Muscle layer of colon (tissue), 2 donors: Measurements from ENCODE around the gene MYO18A.
A peak's percentile ranks its signal among the peaks of the same experiment; 100 is the strongest.
"Not testable (repeated sequence)": the region's sequence is repeated elsewhere in the genome, so short reads cannot be mapped to it uniquely, and the experiment has no call there.

Experiments used
- H3K27ac ChIP-seq: one replicate; pipeline ENCODE4 v1.7.0; 2013; ENCODE audit warnings: low read depth, mild to moderate bottlenecking, low read length, moderate library complexity
- H3K27me3 ChIP-seq, 2 donors: one replicate each; pipeline ENCODE4 v1.7.0; 2013; ENCODE audit warnings: low read length in 2 of 2, mild to moderate bottlenecking in 2 of 2; ENCODE audit not compliant: insufficient read depth in 2 of 2, control insufficient read depth in 1 of 2
- H3K36me3 ChIP-seq: one replicate; pipeline ENCODE4 v1.7.0; 2013; ENCODE audit warnings: mild to moderate bottlenecking, low read length; ENCODE audit not compliant: insufficient read depth
- H3K4me1 ChIP-seq: one replicate; pipeline ENCODE4 v1.7.0; 2013; ENCODE audit warnings: mild to moderate bottlenecking, low read length; ENCODE audit not compliant: insufficient read depth
- H3K4me3 ChIP-seq, 2 donors: one replicate each; pipeline ENCODE4 v1.7.0; 2013; ENCODE audit warnings: low read length in 2 of 2, low read depth in 1 of 2, mild to moderate bottlenecking in 1 of 2, moderate library complexity in 1 of 2
- H3K9ac ChIP-seq: one replicate; pipeline ENCODE4 v1.7.0; 2013; ENCODE audit warnings: low read length
- H3K9me3 ChIP-seq: one replicate; pipeline ENCODE4 v1.7.0; 2013; ENCODE audit warnings: mild to moderate bottlenecking, low read length
- donor health status: abdominal sarcoma.
- donor health status: Adenocarcinoma of cecum.

The MYO18A gene

GRCh38 chr17:29154516-29155226 lies 25.5 kb downstream of the MYO18A start:
- Histone ChIP-seq H3K9ac (no peak overlapping the region), H3K36me3 (peaks cover 4% of the 10 kb centered on the region), H3K27me3 (no peaks in the 10 kb centered on the region), H3K4me1 (peaks cover 28% of the 10 kb centered on the region), H3K9me3 (no peaks in the 10 kb centered on the region), H3K27ac (no peak overlapping the region), H3K4me3 (no peak overlapping the region)

- Histone ChIP-seq H3K4me3 (no peak overlapping the region), H3K27ac (no peak overlapping the region), H3K27me3 (no peaks in the 10 kb centered on the region), H3K36me3 (peaks cover 4% of the 10 kb centered on the region), H3K4me1 (peaks cover 21% of the 10 kb centered on the region), H3K9ac (no peak overlapping the region), H3K9me3 (no peaks in the 10 kb centered on the region)
Observed at GRCh38 chr17:29151567-29151966, 28.6 kb downstream of the MYO18A start.

GRCh38 chr17:29150161-29150560 lies 30.0 kb downstream of the MYO18A start:
- peak overlapping the region; percentile 37 for H3K27ac ChIP-seq

GRCh38 chr17:29149431-29150064 lies 30.6 kb downstream of the MYO18A start:
- peak overlapping the region; percentile 47 for H3K9ac ChIP-seq
- H3K4me1 ChIP-seq: peaks cover 15% of the 10 kb centered on the region
- peak overlapping the region; percentile 81 for H3K27ac ChIP-seq
- H3K36me3 ChIP-seq: no peaks in the 10 kb centered on the region
- no peaks in the 10 kb centered on the region for H3K27me3 ChIP-seq
- no peaks in the 10 kb centered on the region for H3K9me3 ChIP-seq
- peak overlapping the region; percentile 29 to 70 for H3K4me3 ChIP-seq

More at GRCh38 chr17:29150161-29150560, 30.0 kb downstream of the MYO18A start:
- Histone ChIP-seq H3K4me1 (peaks cover 14% of the 10 kb centered on the region), H3K27me3 (no peaks in the 10 kb centered on the region), H3K9me3 (no peaks in the 10 kb centered on the region), H3K4me3 (no peak overlapping the region), H3K9ac (no peak overlapping the region), H3K36me3 (no peaks in the 10 kb centered on the region)

GRCh38 chr17:29148790-29149430 lies 31.3 kb downstream of the MYO18A start:
- peak overlapping the region; percentile 81 for H3K27ac ChIP-seq
- H3K27me3 ChIP-seq: no peaks in the 10 kb centered on the region
- H3K4me3 ChIP-seq: peak overlapping the region; percentile 29 to 70
- H3K9me3 ChIP-seq: no peaks in the 10 kb centered on the region
- H3K4me1 ChIP-seq: peaks cover 15% of the 10 kb centered on the region
- no peaks in the 10 kb centered on the region for H3K36me3 ChIP-seq
- peak overlapping the region; percentile 70 for H3K9ac ChIP-seq

GRCh38 chr17:29148257-29148789 lies 31.9 kb downstream of the MYO18A start:
- Histone ChIP-seq H3K4me3 (peak overlapping the region; percentile 29 to 70), H3K27me3 (no peaks in the 10 kb centered on the region), H3K9me3 (no peaks in the 10 kb centered on the region), H3K9ac (peak overlapping the region; percentile 70), H3K36me3 (no peaks in the 10 kb centered on the region), H3K4me1 (peaks cover 15% of the 10 kb centered on the region), H3K27ac (peak overlapping the region; percentile 81)

- Histone ChIP-seq H3K9me3 (no peaks in the 10 kb centered on the region), H3K36me3 (no peaks in the 10 kb centered on the region), H3K9ac (no peak overlapping the region), H3K27me3 (no peaks in the 10 kb centered on the region), H3K27ac (peak overlapping the region; percentile 10), H3K4me3 (no peak overlapping the region), H3K4me1 (peaks cover 15% of the 10 kb centered on the region)
Observed at GRCh38 chr17:29147682-29148081, 32.5 kb downstream of the MYO18A start.

- not testable (repeated sequence) for H3K27ac ChIP-seq, H3K9me3 ChIP-seq, H3K9ac ChIP-seq, H3K27me3 ChIP-seq, H3K4me3 ChIP-seq, H3K36me3 ChIP-seq
- H3K4me1 ChIP-seq: peaks cover 15% of the 10 kb centered on the region
Observed at GRCh38 chr17:29147228-29147627, 33.0 kb downstream of the MYO18A start.

GRCh38 chr17:29146369-29146972 lies 33.7 kb downstream of the MYO18A start:
- Histone ChIP-seq H3K4me1 (peaks cover 16% of the 10 kb centered on the region), H3K9ac (no peak overlapping the region), H3K9me3 (no peaks in the 10 kb centered on the region), H3K36me3 (no peaks in the 10 kb centered on the region), H3K27me3 (no peaks in the 10 kb centered on the region), H3K4me3 (no peak overlapping the region), H3K27ac (no peak overlapping the region)

GRCh38 chr17:29145289-29146073 lies 34.7 kb downstream of the MYO18A start:
- Histone ChIP-seq H3K9me3 (no peaks in the 10 kb centered on the region), H3K4me1 (peaks cover 26% of the 10 kb centered on the region), H3K27ac (no peak overlapping the region), H3K9ac (no peak overlapping the region), H3K27me3 (no peaks in the 10 kb centered on the region), H3K4me3 (no peak overlapping the region), H3K36me3 (no peaks in the 10 kb centered on the region)
